Spleen (tissue), 11 donors: ENCODE results near the gene POLE3. TPM values are rescaled to one million over a fixed set of nuclear protein-coding genes. Genes with fewer than 3 reads are reported as not detected.
"Not testable (repeated sequence)": the region's sequence is repeated elsewhere in the genome, so short reads cannot be mapped to it uniquely, and the experiment has no call there.

Source experiments
- DNase-seq: peaks from one replicate; pipeline ENCODE4 v3.0.0-alpha.2; 2020
- H3K27ac ChIP-seq, 8 donors: fragments of 200-600 bp; sonication (generic) in 7 of 8; 1 replicate in 4 of 8; 2 replicates in 4 of 8; pipeline versions ENCODE4 v1.5.0 to v1.8.0; 2016 to 2021; ENCODE audit warnings: inconsistent platforms in 4 of 8, mild to moderate bottlenecking in 4 of 8, moderate library complexity in 1 of 8
- H3K27me3 ChIP-seq, 7 donors: fragments of 200-600 bp; sonication (generic) in 6 of 7; replicated peaks in 1 of 7; 1 replicate in 4 of 7; 2 replicates in 3 of 7; pipeline versions ENCODE4 v1.5.0 to v1.8.0; 2016 to 2021; ENCODE audit warnings: inconsistent platforms in 3 of 7, mild to moderate bottlenecking in 1 of 7
- H3K36me3 ChIP-seq, 6 donors: fragments of 200-600 bp; sonication (generic) in 5 of 6; 1 replicate in 4 of 6; 2 replicates in 2 of 6; pipeline versions ENCODE4 v1.5.0 to v1.8.0; 2016 to 2021; ENCODE audit warnings: inconsistent platforms in 2 of 6
- H3K4me1 ChIP-seq, 6 donors: fragments of 200-600 bp; sonication (generic) in 5 of 6; 1 replicate in 3 of 6; 2 replicates in 3 of 6; pipeline versions ENCODE4 v1.5.0 to v1.8.0; 2016 to 2021; ENCODE audit warnings: inconsistent platforms in 3 of 6
- H3K4me3 ChIP-seq, 8 donors: fragments of 200-600 bp; sonication (generic) in 7 of 8; 1 replicate in 4 of 8; 2 replicates in 4 of 8; pipeline versions ENCODE4 v1.5.0 to v1.8.0; 2016 to 2021; ENCODE audit warnings: inconsistent platforms in 4 of 8, mild to moderate bottlenecking in 4 of 8, moderate library complexity in 2 of 8
- H3K9me3 ChIP-seq, 8 donors: fragments of 200-600 bp; sonication (generic) in 7 of 8; 1 replicate in 4 of 8; 2 replicates in 4 of 8; pipeline versions ENCODE4 v1.5.0 to v1.8.0; 2016 to 2021; ENCODE audit warnings: inconsistent platforms in 4 of 8
- CTCF ChIP-seq, 11 experiments: fragments of 200-600 bp in 7 of 11; fragments of 450-650 bp in 4 of 11; sonication (generic) in 4 of 11; IDR thresholded peaks in 8 of 11; conservative IDR thresholded peaks in 3 of 11; 1 replicate in 7 of 11; 2 replicates in 4 of 11; pipeline versions ENCODE4 v1.4.0 to v1.8.0; 2016 to 2021; ENCODE audit warnings: antibody characterized with exemption in 11 of 11, inconsistent platforms in 4 of 11, mild to moderate bottlenecking in 1 of 11
- POLR2A ChIP-seq, 3 donors: fragments of 450-650 bp; IDR thresholded peaks; one replicate each; pipeline ENCODE4 v1.5.1; 2017; ENCODE audit warnings: antibody characterized with exemption in 3 of 3, mild to moderate bottlenecking in 1 of 3
- POLR2AphosphoS5 ChIP-seq, 3 donors: sonication (generic); formaldehyde crosslinking; IDR thresholded peaks; one replicate each; pipeline ENCODE4 v1.5.1; 2017; ENCODE audit warnings: antibody characterized with exemption in 3 of 3
- WGBS, 5 donors: extraction: QIAGEN DNeasy Blood & Tissue Kit in 3 of 5; methylation state at CpG; one replicate each; pipeline versions ENCODE4 v1.1.5 to v1.1.7; 2013 to 2018; 5-methylcytosine and 5-hydroxymethylcytosine counted together
- intact Hi-C: fragments of 100-400 bp; cut with DNase I; formaldehyde crosslinking; loops from one replicate; pipeline ENCODE4 v1.15.0; 2023; ENCODE audit warnings: low total_unique reads
- polyA plus RNA-seq, 3 donors: library from polyadenylated mRNA; stranded (reverse); fragments of 200-250 nt; gene quantifications; one replicate each; pipeline ENCODE4 v1.2.1, GENCODE V29; 2013
- total RNA-seq, 7 donors: library from RNA; depleted of rRNA in 3 of 7; stranded (reverse); fragments of >200 nt in 3 of 7; fragmentation: NEBNext Ultra II Directional in 4 of 7; extraction: Animal tissue kit (Norgen Biotek cat#: 25700) in 4 of 7; gene quantifications; one replicate each; pipeline versions ENCODE4 v1.1.0 to v1.2.1, GENCODE V29; 2016 to 2021
- donor health status: healthy with polysubstance abuse.
- donor health status: DM: no; HTN: no; CAD: no; lungs with moderate emphysema.
- donor health status: DM: no; HTN: no; CAD: no.
- donor health status: Bipolar disorder and iron deficiency.
- donor health status: healthy.
- donor health status: DM: no; HTN: no; CAD: no.
- donor health status: DM: yes; HTN: yes; CAD: no.

Gene POLE3
- total and polyA plus RNA-seq, 10 donors = 29.3 to 53.0 (median 37.0) TPM

- H3K4me1 ChIP-seq = peaks cover 3 to 24% (median 15%) of the 10 kb centered on the region in 6 donors
- no peak for DNase-seq
- intact Hi-C loops = no loop called here
- H3K9me3 ChIP-seq = no peaks in the 10 kb centered on the region
- H3K27me3 ChIP-seq = no peaks in the 10 kb centered on the region
- no peak overlapping the region for H3K4me3 ChIP-seq
- H3K27ac ChIP-seq = peak overlapping the region; percentile 14 to 78 (median 70)
- H3K36me3 ChIP-seq = no peaks in the 10 kb centered on the region
- 32 to 48% (median 37%) methylated on average over 3 of the region's 3 CpGs for WGBS, 5 donors
- TF ChIP-seq POLR2AphosphoS5 (IDR thresholded peaks at IDR 0.05) (peak in 1 of 3 donors; percentile 26), POLR2A (IDR thresholded peaks at IDR 0.05) (no peak), CTCF (IDR thresholded peaks at IDR 0.05 in 8 of 11, conservative IDR thresholded peaks at IDR 0.05 in 3 of 11) (no peak)
Observed at GRCh38 chr9:113416149-113416721, 5.8 kb upstream of the POLE3 start.

- Histone ChIP-seq H3K27ac (peak overlapping the region; percentile 95 to 97 (median 96)), H3K36me3 (peaks cover 0 to 27% (median 19%) of the 10 kb centered on the region in 6 donors), H3K9me3 (no peaks in the 10 kb centered on the region), H3K27me3 (no peaks in the 10 kb centered on the region), H3K4me3 (peak overlapping the region; percentile 65 to 95 (median 83)), H3K4me1 (peaks cover 11 to 49% (median 40%) of the 10 kb centered on the region in 6 donors)
- WGBS, 5 donors = 0 to 1% (median 0%) methylated on average over 8 to 20 of the region's 20 CpGs
- no peak for TF ChIP-seq POLR2AphosphoS5 (IDR thresholded peaks at IDR 0.05)
- no peak for TF ChIP-seq CTCF (IDR thresholded peaks at IDR 0.05 in 8 of 11, conservative IDR thresholded peaks at IDR 0.05 in 3 of 11)
- no peak for TF ChIP-seq POLR2A (IDR thresholded peaks at IDR 0.05)
- intact Hi-C loops = loop anchor here (5.0 kb wide), 1 partner anchor 138 kb away; no protein-coding TSS in a partner anchor
- no peak for DNase-seq
Observed at GRCh38 chr9:113409883-113410206, 630 bp downstream of the POLE3 start.

GRCh38 chr9:113409481-113409880, 994 bp downstream of the POLE3 start:
- DNase-seq = no peak
- Histone ChIP-seq H3K36me3 (peaks cover 0 to 27% (median 19%) of the 10 kb centered on the region in 6 donors), H3K27me3 (no peaks in the 10 kb centered on the region), H3K9me3 (no peaks in the 10 kb centered on the region), H3K27ac (peak overlapping the region; percentile 95 to 97 (median 96)), H3K4me1 (peaks cover 11 to 53% (median 40%) of the 10 kb centered on the region in 6 donors), H3K4me3 (peak overlapping the region; percentile 65 to 95 (median 83))
- intact Hi-C loops = loop anchor here (5.0 kb wide), 1 partner anchor 137 kb away; no protein-coding TSS in a partner anchor
- 37 to 52% (median 44%) methylated on average over 10 of the region's 10 CpGs for WGBS, 5 donors
- no peak for TF ChIP-seq CTCF (IDR thresholded peaks at IDR 0.05 in 8 of 11, conservative IDR thresholded peaks at IDR 0.05 in 3 of 11)
- TF ChIP-seq POLR2A (IDR thresholded peaks at IDR 0.05) = no peak
- no peak for TF ChIP-seq POLR2AphosphoS5 (IDR thresholded peaks at IDR 0.05)

GRCh38 chr9:113406873-113407511, 3.5 kb downstream of the POLE3 start:
- not testable (repeated sequence) for H3K27me3 ChIP-seq, DNase-seq, H3K9me3 ChIP-seq, H3K4me3 ChIP-seq
- Histone ChIP-seq H3K4me1 (peaks cover 11 to 78% (median 42%) of the 10 kb centered on the region in 6 donors), H3K27ac (peak overlapping the region in 5 of 8 donors; percentile 17 to 59 (median 52)), H3K36me3 (peaks cover 0 to 27% (median 19%) of the 10 kb centered on the region in 6 donors)
- intact Hi-C loops = loop anchor here (5.0 kb wide), 1 partner anchor 135 kb away; no protein-coding TSS in a partner anchor
- 39 to 59% (median 46%) methylated on average over 7 of the region's 7 CpGs for WGBS, 5 donors
- TF ChIP-seq POLR2AphosphoS5 (IDR thresholded peaks at IDR 0.05) (peak in 1 of 3 donors; percentile 10), CTCF (IDR thresholded peaks at IDR 0.05 in 8 of 11, conservative IDR thresholded peaks at IDR 0.05 in 3 of 11) (peak; percentile 40 to 79 (median 64))

- H3K9me3 ChIP-seq, H3K27me3 ChIP-seq, H3K4me3 ChIP-seq, DNase-seq: not testable (repeated sequence)
- intact Hi-C loops = loop anchor here (5.0 kb wide), 1 partner anchor 134 kb away; no protein-coding TSS in a partner anchor
- Histone ChIP-seq H3K36me3 (peaks cover 0 to 27% (median 19%) of the 10 kb centered on the region in 6 donors), H3K27ac (peak overlapping the region in 5 of 8 donors; percentile 17 to 59 (median 52)), H3K4me1 (peaks cover 11 to 78% (median 42%) of the 10 kb centered on the region in 6 donors)
- WGBS, 5 donors = 86 to 98% (median 92%) methylated on average over 9 of the region's 9 CpGs
Observed at GRCh38 chr9:113406353-113406752, 4.1 kb downstream of the POLE3 start.
